LNCaP clone FGC (cell line): ENCODE measurements around the gene ABCG4.
"Not testable (repeated sequence)": the region's sequence is repeated elsewhere in the genome, so short reads cannot be mapped to it uniquely, and the experiment has no call there.

ENCODE experiments used
- DNase-seq: peaks from one replicate; pipeline ENCODE4 v3.0.0-alpha.2; 2011; ENCODE audit warnings: low read depth
- H3K4me3 ChIP-seq: 2 replicates; pipeline ENCODE4 v1.5.1; 2011; ENCODE audit warnings: mild to moderate bottlenecking, low read depth, low read length, control low read depth
- CTCF ChIP-seq: IDR thresholded peaks from 2 replicates; pipeline ENCODE4 v1.5.1; 2012; ENCODE audit warnings: mild to moderate bottlenecking; ENCODE audit not compliant: control insufficient read depth, insufficient read depth; ENCODE audit errors: extremely low read depth

Gene ABCG4

GRCh38 chr11:119149018-119149785, at the start of gene ABCG4:
ABCG4 (plus strand) TSS chr11:119149052; CDS start chr11:119149966, 914 bp downstream.
- no peak for DNase-seq

GRCh38 chr11:119099711-119100110, 49.1 kb upstream of the ABCG4 start:
- H3K4me3 ChIP-seq, result no peak overlapping the region
- TF ChIP-seq CTCF, result no peak
- no peak for DNase-seq

More at GRCh38 chr11:119149018-119149785, at the start of gene ABCG4:
- TF ChIP-seq CTCF, result no peak
- H3K4me3 ChIP-seq, result peak within 1 kb of the TSS; percentile 56

- no peak for DNase-seq
- TF ChIP-seq CTCF, result peak; percentile 50
- peak overlapping the region; percentile 82 for H3K4me3 ChIP-seq
Measured at GRCh38 chr11:119100246-119100970, 48.4 kb upstream of the ABCG4 start.

GRCh38 chr11:119100994-119101758, 47.7 kb upstream of the ABCG4 start:
- TF ChIP-seq CTCF, result no peak
- no peak for DNase-seq
- peak overlapping the region; percentile 82 for H3K4me3 ChIP-seq

- peak within 1 kb of the TSS; percentile 82 for H3K4me3 ChIP-seq
- DNase-seq, result peak; percentile 100
- no peak for TF ChIP-seq CTCF
Measured at GRCh38 chr11:119101759-119102423, 47.0 kb upstream of the ABCG4 start, which contains the start of gene DPAGT1. DPAGT1 (minus strand) TSS chr11:119101853; CDS start chr11:119101655, 198 bp downstream.

- DNase-seq, result not testable (repeated sequence)
- H3K4me3 ChIP-seq, result peak overlapping the region; percentile 82
Measured at GRCh38 chr11:119103161-119103664, 45.6 kb upstream of the ABCG4 start.
